ENCODE data around the gene RIN3. TPM values are rescaled to one million over a fixed set of nuclear protein-coding genes. Genes with fewer than 3 reads are reported as not detected.
A peak's percentile ranks its signal among the peaks of the same experiment; 100 is the strongest.

Gene RIN3
- total RNA-seq, 3 donors from 2014 or later (not counting 1 experiment from before 2014, with no cell fraction given) = 248 to 289 (median 282) TPM

DNA sequence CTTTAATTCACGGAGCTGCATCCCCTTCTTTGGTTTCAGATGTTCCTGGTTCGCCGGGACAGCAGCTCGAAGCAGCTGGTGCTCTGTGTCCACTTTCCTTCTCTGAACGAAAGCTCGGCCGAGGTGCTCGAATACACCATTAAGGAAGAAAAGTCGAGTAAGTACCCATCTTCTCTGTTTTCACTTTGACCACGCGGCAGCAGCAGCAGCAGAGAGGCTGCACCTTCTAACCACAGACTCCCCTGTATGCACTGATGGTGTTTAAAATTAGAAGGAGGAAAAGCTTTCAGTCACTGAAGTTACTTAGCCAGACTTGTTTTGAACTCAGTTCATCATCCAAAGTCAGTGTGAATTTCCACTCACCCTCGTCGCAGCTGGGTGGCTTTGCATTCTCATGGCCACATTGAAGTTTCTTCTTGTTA lies 63.8 kb downstream of the RIN3 start:
- H3K9me3 ChIP-seq (ENCODE audit: control insufficient read depth, insufficient read depth, low read length) = no peaks in the 10 kb centered on the region
- no peaks in the 10 kb centered on the region for H3K36me3 Mint-ChIP-seq
- no peaks in the 10 kb centered on the region for H3K27me3 Mint-ChIP-seq (ENCODE audit: low read depth in 2 of 2)
- H3K4me3 ChIP-seq (ENCODE audit: low read length) = no peak overlapping the region
- H3K4me3 Mint-ChIP-seq = peak overlapping the region; percentile 83
- H3K36me3 ChIP-seq (ENCODE audit: control insufficient read depth, insufficient read depth, low read length) = peaks cover 43% of the 10 kb centered on the region
- intact Hi-C loops (cut with micrococcal nuclease) = loop anchor here (1.0 kb wide), 1 partner anchor 8 kb away; no protein-coding TSS in a partner anchor
- 18% methylated on average over 13 of the region's 13 CpGs for WGBS (ENCODE audit: insufficient coverage)
- peaks cover 92% of the 10 kb centered on the region for H3K4me1 ChIP-seq (ENCODE audit: control insufficient read depth, insufficient read depth, low read length)
- no peaks in the 10 kb centered on the region for H3K9me3 Mint-ChIP-seq
- peak overlapping the region; percentile 42 for H3K27ac ChIP-seq (ENCODE audit: low read length)
- peak; percentile 77 to 88 (median 78) for ATAC-seq
- DNase-seq = peak in 1 of 2 donors; percentile 62
- TF ChIP-seq, protein P1, sequence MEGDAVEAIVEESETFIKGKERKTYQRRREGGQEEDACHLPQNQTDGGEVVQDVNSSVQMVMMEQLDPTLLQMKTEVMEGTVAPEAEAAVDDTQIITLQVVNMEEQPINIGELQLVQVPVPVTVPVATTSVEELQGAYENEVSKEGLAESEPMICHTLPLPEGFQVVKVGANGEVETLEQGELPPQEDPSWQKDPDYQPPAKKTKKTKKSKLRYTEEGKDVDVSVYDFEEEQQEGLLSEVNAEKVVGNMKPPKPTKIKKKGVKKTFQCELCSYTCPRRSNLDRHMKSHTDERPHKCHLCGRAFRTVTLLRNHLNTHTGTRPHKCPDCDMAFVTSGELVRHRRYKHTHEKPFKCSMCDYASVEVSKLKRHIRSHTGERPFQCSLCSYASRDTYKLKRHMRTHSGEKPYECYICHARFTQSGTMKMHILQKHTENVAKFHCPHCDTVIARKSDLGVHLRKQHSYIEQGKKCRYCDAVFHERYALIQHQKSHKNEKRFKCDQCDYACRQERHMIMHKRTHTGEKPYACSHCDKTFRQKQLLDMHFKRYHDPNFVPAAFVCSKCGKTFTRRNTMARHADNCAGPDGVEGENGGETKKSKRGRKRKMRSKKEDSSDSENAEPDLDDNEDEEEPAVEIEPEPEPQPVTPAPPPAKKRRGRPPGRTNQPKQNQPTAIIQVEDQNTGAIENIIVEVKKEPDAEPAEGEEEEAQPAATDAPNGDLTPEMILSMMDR (IDR thresholded peaks at IDR 0.05) = no peak
- no peaks in the 10 kb centered on the region for H3K27me3 ChIP-seq (ENCODE audit: control insufficient read depth, insufficient read depth, low read length)
- peak overlapping the region; percentile 96 to 98 for H3K27ac Mint-ChIP-seq
- H3K4me1 Mint-ChIP-seq = peaks cover 71 to 79% of the 10 kb centered on the region in 2 donors

DNA sequence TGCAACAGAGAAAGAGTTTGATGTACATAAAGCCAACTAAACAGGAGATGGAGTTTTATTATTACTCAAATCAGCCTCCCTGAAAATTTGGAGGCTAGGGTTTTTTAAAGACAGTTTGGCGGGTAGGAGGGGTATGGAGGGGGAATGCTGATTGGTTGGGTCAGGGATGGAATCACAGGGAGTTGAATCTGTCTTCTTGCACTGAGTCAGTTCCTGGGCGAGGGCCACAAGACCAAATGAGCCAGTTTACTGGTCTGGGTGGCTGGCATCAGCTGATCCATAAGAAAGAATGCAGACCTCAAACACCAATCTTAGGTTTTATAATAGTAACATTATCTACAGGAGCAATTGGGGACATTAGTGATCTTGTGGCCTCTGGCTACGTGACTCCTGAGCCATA lies 64.9 kb downstream of the RIN3 start:
- WGBS (ENCODE audit: insufficient coverage) = 95% methylated on average over 2 of the region's 3 CpGs
- Mint-ChIP-seq H3K27ac (peak overlapping the region; percentile 96 to 98), H3K4me3 (peak overlapping the region; percentile 83), H3K27me3 (ENCODE audit: low read depth in 2 of 2) (no peaks in the 10 kb centered on the region), H3K36me3 (peaks cover 9% of the 10 kb centered on the region), H3K9me3 (peaks cover 0 to 4% of the 10 kb centered on the region in 2 donors), H3K4me1 (peaks cover 83 to 86% of the 10 kb centered on the region in 2 donors)
- Histone ChIP-seq H3K36me3 (ENCODE audit: control insufficient read depth, insufficient read depth, low read length) (peaks cover 42% of the 10 kb centered on the region), H3K4me3 (ENCODE audit: low read length) (no peak overlapping the region), H3K9me3 (ENCODE audit: control insufficient read depth, insufficient read depth, low read length) (no peaks in the 10 kb centered on the region), H3K4me1 (ENCODE audit: control insufficient read depth, insufficient read depth, low read length) (peaks cover 94% of the 10 kb centered on the region), H3K27ac (ENCODE audit: low read length) (peak overlapping the region; percentile 42), H3K27me3 (ENCODE audit: control insufficient read depth, insufficient read depth, low read length) (no peaks in the 10 kb centered on the region)
- TF ChIP-seq, protein P1 (IDR thresholded peaks at IDR 0.05) = no peak
- intact Hi-C loops (cut with micrococcal nuclease) = no loop called here
- DNase-seq (no peak), ATAC-seq (no peak)

DNA sequence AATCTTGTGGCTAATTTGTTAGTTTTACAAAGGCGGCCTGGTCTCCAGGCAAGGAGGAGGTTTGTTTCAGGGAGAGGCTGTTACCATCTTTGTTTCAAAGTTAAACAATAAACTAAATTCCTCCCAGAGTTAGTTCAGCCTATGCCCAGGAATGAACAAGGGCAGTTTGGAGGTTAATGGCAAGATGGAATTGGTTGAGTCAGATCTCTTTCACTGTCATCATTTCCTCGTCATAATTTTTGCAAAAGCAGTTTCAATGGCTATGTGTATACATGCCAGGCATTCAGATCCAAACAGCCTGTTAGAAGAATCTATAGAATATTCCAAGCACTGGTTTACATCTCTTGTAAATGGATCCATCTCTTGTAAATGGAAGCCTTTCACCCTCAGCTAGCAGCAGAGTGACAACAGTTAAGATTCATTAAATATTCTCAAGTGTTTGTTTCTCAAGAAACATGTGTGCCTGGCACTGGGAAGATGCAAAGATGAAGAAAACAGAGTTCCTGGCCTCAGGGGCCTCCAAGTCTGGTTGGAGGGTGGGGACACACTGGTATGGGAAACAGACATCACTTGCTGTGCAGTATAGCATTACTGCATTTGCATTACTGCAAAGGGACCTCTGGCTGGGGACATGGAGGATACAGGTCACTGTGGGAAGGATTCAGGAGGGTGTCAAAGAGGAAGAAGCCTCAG lies 65.8 kb downstream of the RIN3 start:
- no peak for ATAC-seq
- intact Hi-C loops (cut with micrococcal nuclease) = no loop called here
- Histone ChIP-seq H3K9me3 (ENCODE audit: control insufficient read depth, insufficient read depth, low read length) (no peaks in the 10 kb centered on the region), H3K27me3 (ENCODE audit: control insufficient read depth, insufficient read depth, low read length) (no peaks in the 10 kb centered on the region), H3K36me3 (ENCODE audit: control insufficient read depth, insufficient read depth, low read length) (peaks cover 42% of the 10 kb centered on the region), H3K4me3 (ENCODE audit: low read length) (no peak overlapping the region), H3K27ac (ENCODE audit: low read length) (no peak overlapping the region), H3K4me1 (ENCODE audit: control insufficient read depth, insufficient read depth, low read length) (peaks cover 94% of the 10 kb centered on the region)
- Mint-ChIP-seq H3K9me3 (peaks cover 0 to 4% of the 10 kb centered on the region in 2 donors), H3K27me3 (ENCODE audit: low read depth in 2 of 2) (no peaks in the 10 kb centered on the region), H3K36me3 (peaks cover 9% of the 10 kb centered on the region), H3K27ac (peak overlapping the region; percentile 96 to 98), H3K4me3 (peak overlapping the region; percentile 9), H3K4me1 (peaks cover 89 to 92% of the 10 kb centered on the region in 2 donors)
- DNase-seq = no peak
- WGBS (ENCODE audit: insufficient coverage) = 97% methylated on average over 2 of the region's 2 CpGs
- TF ChIP-seq, protein P1 (IDR thresholded peaks at IDR 0.05) = no peak
